Skeletal muscle tissue (tissue), 4 donors: ENCODE data around the gene SNAI1. TPM values are rescaled to one million over a fixed set of nuclear protein-coding genes. Genes with fewer than 3 reads are reported as not detected.
"Not testable (repeated sequence)": the region's sequence is repeated elsewhere in the genome, so short reads cannot be mapped to it uniquely, and the experiment has no call there.

Source experiments
- H3K27ac ChIP-seq: one replicate; pipeline ENCODE4 v1.7.0; 2013; ENCODE audit warnings: mild to moderate bottlenecking, low read depth, low read length, inconsistent platforms
- H3K27me3 ChIP-seq, 3 donors: one replicate each; pipeline ENCODE4 v1.7.0; 2013; ENCODE audit warnings: low read length in 3 of 3; ENCODE audit not compliant: control insufficient read depth in 3 of 3, insufficient read depth in 3 of 3
- H3K36me3 ChIP-seq, 3 donors: one replicate each; pipeline ENCODE4 v1.7.0; 2013; ENCODE audit warnings: low read length in 3 of 3; ENCODE audit not compliant: control insufficient read depth in 3 of 3, insufficient read depth in 3 of 3
- H3K4me1 ChIP-seq, 3 donors: one replicate each; pipeline ENCODE4 v1.7.0; 2013; ENCODE audit warnings: low read length in 3 of 3, mild to moderate bottlenecking in 3 of 3; ENCODE audit not compliant: control insufficient read depth in 3 of 3, insufficient read depth in 3 of 3
- H3K4me3 ChIP-seq, 3 donors: one replicate each; pipeline ENCODE4 v1.7.0; 2013; ENCODE audit warnings: low read length in 3 of 3
- H3K9ac ChIP-seq, 3 donors: one replicate each; pipeline ENCODE4 v1.7.0; 2013; ENCODE audit warnings: low read length in 3 of 3, mild to moderate bottlenecking in 3 of 3, moderate library complexity in 2 of 3, low read depth in 1 of 3
- H3K9me3 ChIP-seq, 3 donors: one replicate each; pipeline ENCODE4 v1.7.0; 2013; ENCODE audit warnings: low read length in 3 of 3; ENCODE audit not compliant: control insufficient read depth in 3 of 3
- total RNA-seq: library from RNA; depleted of rRNA; stranded (reverse); fragments of >200 nt; gene quantifications from one replicate; pipeline ENCODE4 v1.2.3, GENCODE V29; 2014
- donor health status: Osteomylitis.

SNAI1 gene
- total RNA-seq, 1 donor from 2014 or later, result 0.52 TPM

- peak overlapping the region in 1 of 3 donors; percentile 35 for H3K4me3 ChIP-seq
- H3K36me3 ChIP-seq, result no peaks in the 10 kb centered on the region
- H3K9me3 ChIP-seq, result no peaks in the 10 kb centered on the region
- peak overlapping the region in 1 of 3 donors; percentile 75 for H3K9ac ChIP-seq
- no peak overlapping the region for H3K27ac ChIP-seq
- peaks cover 0 to 7% (median 3%) of the 10 kb centered on the region in 3 donors for H3K4me1 ChIP-seq
- peaks cover 0 to 2% (median 0%) of the 10 kb centered on the region in 3 donors for H3K27me3 ChIP-seq
Measured at GRCh38 chr20:50009521-50010454, 27.0 kb downstream of the SNAI1 start.

GRCh38 chr20:50011597-50011996 is 28.8 kb downstream of the SNAI1 start:
- H3K27me3 ChIP-seq, H3K27ac ChIP-seq, H3K36me3 ChIP-seq, H3K4me3 ChIP-seq, H3K9me3 ChIP-seq, H3K4me1 ChIP-seq, H3K9ac ChIP-seq: not testable (repeated sequence)

GRCh38 chr20:50012282-50013263 is 29.8 kb downstream of the SNAI1 start:
- H3K27me3 ChIP-seq, result peaks cover 0 to 3% (median 2%) of the 10 kb centered on the region in 3 donors
- no peak overlapping the region for H3K27ac ChIP-seq
- no peak overlapping the region for H3K9ac ChIP-seq
- H3K4me1 ChIP-seq, result peaks cover 3 to 5% (median 4%) of the 10 kb centered on the region in 3 donors
- no peaks in the 10 kb centered on the region for H3K36me3 ChIP-seq
- no peak overlapping the region for H3K4me3 ChIP-seq
- H3K9me3 ChIP-seq, result no peaks in the 10 kb centered on the region

- no peak overlapping the region for H3K27ac ChIP-seq
- H3K27me3 ChIP-seq, result peaks cover 0 to 3% (median 2%) of the 10 kb centered on the region in 3 donors
- peaks cover 3 to 5% (median 4%) of the 10 kb centered on the region in 3 donors for H3K4me1 ChIP-seq
- no peaks in the 10 kb centered on the region for H3K9me3 ChIP-seq
- no peak overlapping the region for H3K4me3 ChIP-seq
- H3K9ac ChIP-seq, result no peak overlapping the region
- no peaks in the 10 kb centered on the region for H3K36me3 ChIP-seq
Measured at GRCh38 chr20:50013976-50014375, 31.2 kb downstream of the SNAI1 start.

GRCh38 chr20:50014570-50015562 is 32.1 kb downstream of the SNAI1 start:
- H3K9me3 ChIP-seq, result no peaks in the 10 kb centered on the region
- no peak overlapping the region for H3K4me3 ChIP-seq
- no peak overlapping the region for H3K27ac ChIP-seq
- H3K9ac ChIP-seq, result no peak overlapping the region
- no peaks in the 10 kb centered on the region for H3K36me3 ChIP-seq
- peaks cover 2 to 5% (median 2%) of the 10 kb centered on the region in 3 donors for H3K4me1 ChIP-seq
- peaks cover 0 to 3% (median 0%) of the 10 kb centered on the region in 3 donors for H3K27me3 ChIP-seq

GRCh38 chr20:50015636-50015992 is 32.8 kb downstream of the SNAI1 start:
- no peak overlapping the region for H3K4me3 ChIP-seq
- H3K27ac ChIP-seq, result no peak overlapping the region
- no peaks in the 10 kb centered on the region for H3K36me3 ChIP-seq
- H3K9ac ChIP-seq, result peak overlapping the region in 1 of 3 donors; percentile 16
- H3K9me3 ChIP-seq, result no peaks in the 10 kb centered on the region
- H3K4me1 ChIP-seq, result peaks cover 2 to 5% (median 5%) of the 10 kb centered on the region in 3 donors
- H3K27me3 ChIP-seq, result peaks cover 0 to 3% (median 0%) of the 10 kb centered on the region in 3 donors

GRCh38 chr20:50015993-50016770 is 33.4 kb downstream of the SNAI1 start:
- H3K9ac ChIP-seq, result peak overlapping the region in 1 of 3 donors; percentile 16

GRCh38 chr20:50017160-50017559 is 34.4 kb downstream of the SNAI1 start:
- Histone ChIP-seq H3K36me3 (no peaks in the 10 kb centered on the region), H3K9ac (no peak overlapping the region), H3K27me3 (peaks cover 0 to 3% (median 0%) of the 10 kb centered on the region in 3 donors), H3K9me3 (no peaks in the 10 kb centered on the region), H3K4me1 (peaks cover 2 to 5% (median 5%) of the 10 kb centered on the region in 3 donors), H3K27ac (no peak overlapping the region), H3K4me3 (no peak overlapping the region)

More at GRCh38 chr20:50015993-50016770, 33.4 kb downstream of the SNAI1 start:
- peaks cover 2 to 5% (median 5%) of the 10 kb centered on the region in 3 donors for H3K4me1 ChIP-seq
- H3K4me3 ChIP-seq, result no peak overlapping the region
- peaks cover 0 to 3% (median 0%) of the 10 kb centered on the region in 3 donors for H3K27me3 ChIP-seq
- no peaks in the 10 kb centered on the region for H3K36me3 ChIP-seq
- H3K9me3 ChIP-seq, result no peaks in the 10 kb centered on the region
- H3K27ac ChIP-seq, result no peak overlapping the region
